Transverse colon (tissue), 4 donors: ENCODE measurements around the gene PDZD2.

Experiments used
- POLR2A ChIP-seq: fragments of 450-650 bp; IDR thresholded peaks from one replicate; pipeline ENCODE4 v1.6.1; 2016; ENCODE audit warnings: antibody characterized with exemption, mild to moderate bottlenecking, moderate library complexity
- POLR2AphosphoS5 ChIP-seq, 3 donors: sonication (generic); formaldehyde crosslinking; IDR thresholded peaks; one replicate each; pipeline ENCODE4 v1.6.1; 2016; ENCODE audit warnings: antibody characterized with exemption in 3 of 3
- TF ChIP-seq, protein P1 (sequence below), 5 experiments: fragments of 200-600 bp in 3 of 5; fragments of 450-650 bp in 2 of 5; sonication (generic) in 3 of 5; IDR thresholded peaks; 1 replicate in 2 of 5; 2 replicates in 3 of 5; pipeline ENCODE4 v1.5.1; 2016 to 2017; ENCODE audit warnings: antibody characterized with exemption in 5 of 5, inconsistent platforms in 3 of 5, mild to moderate bottlenecking in 2 of 5, moderate library complexity in 1 of 5

DNA sequence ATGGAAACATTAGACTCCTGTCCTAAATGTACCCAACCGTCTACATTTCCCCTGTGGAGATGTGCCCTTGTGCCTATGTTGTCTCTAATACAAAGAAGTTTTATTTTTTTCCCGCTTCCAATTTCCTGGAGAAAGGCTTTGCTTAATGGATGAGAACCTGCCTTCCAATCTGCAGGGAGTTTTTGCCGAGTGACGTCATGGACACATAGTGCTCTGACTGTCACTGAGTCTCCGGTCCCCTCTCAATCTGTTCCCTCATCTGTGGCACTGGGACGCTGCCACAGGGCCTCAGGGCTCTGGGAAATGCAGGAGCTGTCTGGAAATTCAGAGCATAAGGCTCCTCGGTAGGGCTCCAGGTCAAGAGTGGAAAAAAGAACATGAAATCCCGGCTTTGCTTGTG lies 144.8 kb downstream of the PDZD2 start:
- TF ChIP-seq, protein P1, sequence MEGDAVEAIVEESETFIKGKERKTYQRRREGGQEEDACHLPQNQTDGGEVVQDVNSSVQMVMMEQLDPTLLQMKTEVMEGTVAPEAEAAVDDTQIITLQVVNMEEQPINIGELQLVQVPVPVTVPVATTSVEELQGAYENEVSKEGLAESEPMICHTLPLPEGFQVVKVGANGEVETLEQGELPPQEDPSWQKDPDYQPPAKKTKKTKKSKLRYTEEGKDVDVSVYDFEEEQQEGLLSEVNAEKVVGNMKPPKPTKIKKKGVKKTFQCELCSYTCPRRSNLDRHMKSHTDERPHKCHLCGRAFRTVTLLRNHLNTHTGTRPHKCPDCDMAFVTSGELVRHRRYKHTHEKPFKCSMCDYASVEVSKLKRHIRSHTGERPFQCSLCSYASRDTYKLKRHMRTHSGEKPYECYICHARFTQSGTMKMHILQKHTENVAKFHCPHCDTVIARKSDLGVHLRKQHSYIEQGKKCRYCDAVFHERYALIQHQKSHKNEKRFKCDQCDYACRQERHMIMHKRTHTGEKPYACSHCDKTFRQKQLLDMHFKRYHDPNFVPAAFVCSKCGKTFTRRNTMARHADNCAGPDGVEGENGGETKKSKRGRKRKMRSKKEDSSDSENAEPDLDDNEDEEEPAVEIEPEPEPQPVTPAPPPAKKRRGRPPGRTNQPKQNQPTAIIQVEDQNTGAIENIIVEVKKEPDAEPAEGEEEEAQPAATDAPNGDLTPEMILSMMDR (IDR thresholded peaks at IDR 0.05) = no peak
- no peak for TF ChIP-seq POLR2A
- no peak for TF ChIP-seq POLR2AphosphoS5 (IDR thresholded peaks at IDR 0.05)
